HG03565 (cell line): ENCODE data around the gene KLHL3.

Source experiments
- ATAC-seq: cut with Tn5 transposase; IDR thresholded peaks from one replicate; pipeline ENCODE4 v1.9.1; 2021; ENCODE audit warnings: mild to moderate bottlenecking, moderate library complexity; ENCODE audit not compliant: unreplicated experiment

Gene KLHL3

DNA sequence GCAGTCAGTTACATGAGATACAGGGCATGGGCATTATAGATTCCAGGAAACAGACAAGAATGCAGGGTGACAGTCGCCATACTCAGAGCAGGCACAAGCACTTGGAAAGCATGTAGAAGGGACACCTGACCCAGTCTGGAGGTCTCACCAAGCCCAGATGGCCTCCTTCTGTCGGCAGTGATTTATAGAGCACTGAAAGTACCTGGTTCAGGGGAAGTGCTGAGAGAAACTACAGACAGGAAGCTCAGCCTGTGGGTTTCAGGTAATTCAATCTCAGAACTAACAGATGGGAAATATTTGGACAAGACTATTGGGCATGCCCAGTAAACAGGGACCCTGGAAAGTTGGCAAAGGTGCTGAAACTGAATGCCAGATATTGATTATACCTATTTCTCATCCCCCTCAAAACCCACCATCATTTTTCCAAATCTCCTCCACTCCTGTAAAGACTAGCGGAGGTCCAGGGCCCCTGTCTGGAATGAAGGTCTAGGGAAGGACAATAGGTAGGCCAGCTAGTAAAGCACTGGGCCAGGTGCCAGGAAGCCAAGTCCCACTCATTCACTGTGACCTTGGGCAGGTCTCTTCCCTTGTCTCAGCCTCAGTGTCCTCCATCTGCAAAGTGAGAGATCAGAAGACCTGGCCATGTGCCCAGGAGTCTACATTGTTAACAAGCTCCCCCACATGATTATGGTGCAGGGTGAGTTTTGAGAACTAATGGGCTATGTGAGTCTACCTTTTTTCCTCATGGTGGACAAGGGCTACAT is 26.9 kb downstream of the KLHL3 start:
- no peak for ATAC-seq

DNA sequence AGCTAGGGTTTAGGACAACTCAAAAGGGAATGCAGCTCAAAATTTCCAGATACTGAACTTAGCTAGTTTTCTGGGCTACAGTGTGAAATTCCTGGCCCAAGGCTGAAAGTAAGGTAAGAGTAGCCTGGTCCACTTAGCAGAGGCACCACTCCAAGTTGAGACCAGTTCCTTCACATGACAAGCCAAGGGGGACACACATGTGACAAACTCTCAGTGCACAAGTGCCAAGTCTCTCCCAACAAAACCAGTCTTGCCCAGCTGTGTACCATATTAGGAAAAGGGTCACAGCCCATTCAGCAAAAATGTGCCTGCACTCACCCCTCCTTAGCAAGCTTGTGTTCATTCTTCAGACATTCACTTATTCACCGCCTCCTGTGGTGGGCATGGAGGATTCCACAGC is 27.8 kb downstream of the KLHL3 start:
- ATAC-seq: no peak

DNA sequence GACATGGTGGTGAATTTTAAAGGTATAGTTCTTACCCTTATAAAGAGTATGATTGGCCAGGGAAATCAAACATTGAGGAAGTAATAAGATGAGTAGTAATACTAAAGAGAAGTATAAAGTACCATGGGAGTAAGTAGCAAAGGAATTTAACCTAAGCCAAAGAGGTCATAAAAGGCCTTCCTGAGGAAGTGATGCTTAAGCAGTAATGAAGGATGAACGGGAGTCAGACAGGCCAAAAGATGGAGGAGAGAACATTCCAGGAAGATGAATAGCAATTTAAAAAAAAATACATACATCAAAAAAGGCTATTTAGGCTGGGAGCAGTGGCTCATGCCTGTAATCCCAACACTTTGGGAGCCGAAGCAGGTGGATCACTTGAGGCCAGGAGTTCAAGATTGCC is 29.0 kb downstream of the KLHL3 start:
- ATAC-seq: no peak

DNA sequence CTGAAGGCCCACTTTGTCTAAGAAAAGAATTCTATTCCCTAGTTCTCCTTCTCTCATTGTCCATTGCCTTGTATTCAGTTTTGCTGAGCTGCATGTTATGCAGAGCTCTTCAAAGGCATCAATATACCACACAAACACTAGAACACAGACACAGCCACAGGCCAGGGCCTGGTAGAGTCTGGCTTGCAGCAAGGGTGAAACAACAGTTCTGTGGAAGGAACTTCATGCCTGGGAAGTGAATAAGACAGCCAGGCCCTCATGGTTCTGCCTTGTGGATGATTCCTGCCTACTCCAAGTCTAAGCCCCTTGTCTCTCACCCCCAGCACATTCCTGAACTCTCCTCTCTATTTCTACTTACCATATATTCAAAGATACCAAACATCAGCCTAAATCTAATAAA is 30.8 kb downstream of the KLHL3 start:
- ATAC-seq: no peak

DNA sequence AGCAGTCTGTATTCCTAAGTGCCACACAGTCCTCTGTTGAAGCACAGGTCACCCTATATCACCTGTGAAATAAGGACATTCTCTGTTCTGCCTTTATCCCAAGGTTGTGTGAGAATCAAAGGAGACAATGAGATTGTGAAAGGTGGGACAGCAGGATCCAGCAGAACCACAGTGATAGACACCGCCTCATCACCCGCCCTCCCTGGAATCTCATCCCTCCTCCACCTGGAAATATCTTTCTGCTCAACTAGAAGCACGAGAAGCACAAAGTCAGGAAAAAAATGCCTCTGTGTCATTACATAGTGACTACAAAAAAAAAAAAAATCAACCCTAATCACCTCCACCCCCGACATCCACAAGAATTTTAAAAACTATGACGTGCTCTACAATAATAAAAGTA is 32.3 kb downstream of the KLHL3 start:
- no peak for ATAC-seq

DNA sequence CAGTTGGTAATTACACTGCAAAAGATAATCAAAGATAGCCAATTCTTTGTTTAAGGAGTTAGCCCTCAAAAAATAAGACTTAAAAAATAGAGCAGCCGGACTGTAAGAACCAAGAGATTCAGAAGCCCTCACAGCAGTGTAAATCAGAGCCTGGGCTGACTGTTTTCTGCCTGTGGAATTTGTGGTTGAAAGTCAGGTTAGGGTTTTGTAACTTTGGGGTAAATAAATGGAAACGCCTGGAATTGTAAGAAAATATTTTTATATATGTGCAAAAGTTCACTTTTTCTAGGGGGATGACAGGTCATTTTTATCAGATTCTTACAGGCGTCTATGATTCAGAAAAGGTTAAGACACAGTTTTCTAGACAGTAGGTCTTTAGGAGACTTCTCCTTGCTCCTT is 35.6 kb downstream of the KLHL3 start:
- no peak for ATAC-seq

DNA sequence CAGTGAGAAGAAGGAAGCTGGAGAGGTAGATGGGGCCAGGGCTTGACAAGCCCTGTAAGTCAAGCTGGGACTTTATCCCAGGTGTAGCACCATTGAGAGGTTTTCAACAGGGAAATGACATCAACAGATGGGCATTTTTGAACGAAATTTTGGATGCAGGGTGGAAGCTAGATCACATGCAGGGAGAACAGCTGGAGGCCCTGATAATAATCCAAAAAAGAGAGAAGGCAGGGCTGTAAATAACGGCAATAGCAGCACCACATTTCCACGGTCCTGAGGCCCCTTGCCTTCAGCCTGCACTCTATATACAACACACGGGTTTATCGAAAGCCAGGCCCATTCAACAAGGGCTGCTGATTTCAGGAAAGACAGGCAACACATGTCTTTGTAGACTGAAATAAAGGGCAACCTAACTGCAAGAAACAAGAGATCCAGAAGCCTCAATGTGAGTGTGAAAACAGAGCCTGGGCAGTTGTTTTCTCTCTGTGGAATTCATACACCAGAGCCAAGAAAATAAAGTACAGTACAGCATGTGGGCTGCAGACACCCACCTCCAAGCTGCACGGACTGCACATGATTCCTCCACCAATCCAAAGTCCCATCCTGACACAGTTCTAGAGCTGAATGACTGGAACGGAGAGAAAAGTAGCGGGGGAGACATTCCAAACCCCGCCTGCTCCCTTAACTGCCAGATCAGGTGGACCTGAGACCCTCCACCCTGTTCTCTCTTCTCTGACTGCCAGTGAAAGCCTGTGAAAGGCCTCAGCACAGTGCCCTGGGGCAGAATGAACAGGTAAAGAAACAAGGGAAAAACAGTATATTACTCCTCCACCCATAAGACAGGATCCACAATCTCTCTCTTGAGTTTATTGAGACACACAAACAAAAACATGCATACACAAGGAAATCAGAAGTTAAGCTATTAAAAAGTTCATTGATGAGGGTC is 36.3 kb downstream of the KLHL3 start:
- no peak for ATAC-seq

DNA sequence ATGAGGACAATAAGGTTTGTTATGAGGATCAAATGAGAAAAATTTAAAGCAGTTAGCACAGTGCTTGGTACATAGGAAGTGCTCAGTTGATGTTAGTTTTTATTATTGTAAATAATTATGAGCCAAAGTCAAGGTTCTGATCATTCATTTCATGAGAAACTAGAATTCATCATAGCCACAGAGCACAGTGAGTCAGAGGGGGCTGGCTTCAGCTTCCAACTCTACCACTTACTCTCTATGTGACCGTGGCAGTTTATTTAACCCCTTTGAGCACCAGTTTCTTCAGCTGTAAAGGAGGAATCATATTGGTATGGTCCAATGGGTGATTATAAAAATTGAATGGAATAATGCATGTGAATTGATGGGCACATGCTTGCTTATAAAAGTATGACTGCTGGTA is 39.4 kb downstream of the KLHL3 start:
- ATAC-seq: no peak

DNA sequence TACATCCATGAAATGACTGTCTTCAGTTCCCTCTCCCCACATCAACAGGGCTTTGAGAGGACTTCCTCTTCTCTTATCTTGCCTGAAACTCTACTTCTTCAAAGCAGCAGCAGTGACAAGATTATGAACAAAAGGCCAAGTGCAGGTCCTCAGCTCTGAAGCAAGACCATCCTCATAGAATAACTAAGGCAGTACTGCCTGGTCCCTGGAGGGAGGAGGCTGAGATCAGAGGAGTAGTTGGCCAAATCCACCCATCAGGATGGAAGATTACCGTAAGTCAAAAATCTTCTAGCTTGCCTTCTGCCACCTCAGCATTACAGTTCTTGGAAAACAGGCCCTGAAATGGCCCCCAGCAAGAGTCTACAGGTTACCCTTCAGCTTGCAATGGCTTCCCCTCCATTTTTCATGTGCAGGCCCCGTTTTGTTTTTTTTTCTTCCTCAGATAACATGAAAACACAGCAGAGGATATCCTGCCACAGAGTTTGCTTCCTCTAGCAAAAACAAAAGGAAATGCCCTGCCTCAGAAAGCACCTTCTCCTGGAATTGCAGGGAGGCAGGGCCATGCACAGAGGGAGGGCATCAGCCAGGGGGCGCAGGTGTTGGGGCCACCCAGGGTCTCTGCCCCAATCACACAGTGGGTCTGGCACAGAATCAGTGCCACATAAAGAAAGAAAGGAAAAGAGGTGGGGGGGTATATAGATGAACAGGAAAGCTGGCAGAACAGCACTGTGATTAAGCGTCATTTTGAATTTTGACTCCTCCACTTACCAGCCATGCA is 40.0 kb downstream of the KLHL3 start:
- no peak for ATAC-seq

DNA sequence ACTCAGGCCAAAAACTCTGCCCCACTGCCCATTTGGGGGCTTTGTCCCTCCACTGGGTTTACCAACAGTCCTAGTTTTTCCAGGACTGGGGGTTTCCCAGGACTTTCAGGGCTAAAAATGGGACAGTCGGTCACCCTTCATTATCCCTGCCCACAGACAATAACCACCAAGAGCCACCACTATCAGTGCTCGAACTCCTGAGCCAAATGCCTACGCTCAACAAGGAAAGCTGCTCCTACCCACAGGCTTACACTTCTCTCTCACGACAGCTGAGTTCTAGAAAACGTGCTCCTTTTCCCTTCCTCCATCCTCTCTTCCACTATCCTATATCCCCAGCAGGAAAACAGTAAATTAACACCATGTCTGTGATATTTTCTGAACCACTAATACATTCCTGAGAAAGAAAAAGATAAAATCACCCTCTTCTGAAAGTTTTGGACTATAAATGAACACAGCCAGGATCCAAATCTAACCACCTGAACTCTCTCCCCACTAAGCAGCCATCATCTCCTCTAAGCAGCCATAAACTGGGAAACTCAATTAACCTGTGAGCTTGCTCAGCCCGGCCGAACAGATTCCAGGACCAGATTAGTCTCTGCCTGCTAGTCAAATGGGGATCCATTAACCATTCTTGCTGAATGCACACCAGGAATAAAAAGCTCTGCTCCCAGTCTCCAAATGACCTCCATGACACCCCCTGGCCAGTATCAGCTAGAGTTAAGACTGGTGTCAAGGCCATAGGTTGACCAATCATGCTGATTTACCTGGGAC is 41.8 kb downstream of the KLHL3 start:
- no peak for ATAC-seq

DNA sequence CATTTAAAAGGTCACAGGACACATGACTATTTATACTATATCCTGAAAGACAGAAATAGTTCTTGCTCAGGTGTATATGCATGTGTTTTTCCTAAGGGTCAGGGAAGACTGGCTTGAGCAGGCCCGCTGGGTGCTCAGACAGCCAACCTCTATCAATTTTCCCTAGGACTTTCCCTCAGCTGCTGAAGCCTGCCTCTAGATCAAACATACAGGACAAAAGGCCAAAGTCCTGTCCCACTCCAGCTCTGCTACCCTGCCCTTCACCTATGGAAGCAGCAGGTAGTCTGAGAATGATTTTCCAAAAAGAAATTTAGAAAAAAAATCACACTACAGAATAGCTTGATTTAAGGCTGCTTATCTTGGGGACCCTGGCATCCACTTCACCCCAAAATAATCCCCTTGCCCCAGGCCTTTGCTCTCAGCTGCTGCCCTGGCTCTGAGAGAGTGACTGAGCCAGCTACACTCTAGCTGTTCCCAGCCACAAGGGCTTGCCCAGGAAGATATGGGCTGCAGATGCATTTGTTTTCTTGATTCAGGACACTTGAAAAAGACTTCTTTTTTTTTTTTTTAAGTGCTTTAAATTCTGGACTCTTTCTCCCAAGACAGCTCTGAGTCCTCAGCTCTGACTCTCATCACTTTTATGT is 42.5 kb downstream of the KLHL3 start:
- ATAC-seq: no peak

DNA sequence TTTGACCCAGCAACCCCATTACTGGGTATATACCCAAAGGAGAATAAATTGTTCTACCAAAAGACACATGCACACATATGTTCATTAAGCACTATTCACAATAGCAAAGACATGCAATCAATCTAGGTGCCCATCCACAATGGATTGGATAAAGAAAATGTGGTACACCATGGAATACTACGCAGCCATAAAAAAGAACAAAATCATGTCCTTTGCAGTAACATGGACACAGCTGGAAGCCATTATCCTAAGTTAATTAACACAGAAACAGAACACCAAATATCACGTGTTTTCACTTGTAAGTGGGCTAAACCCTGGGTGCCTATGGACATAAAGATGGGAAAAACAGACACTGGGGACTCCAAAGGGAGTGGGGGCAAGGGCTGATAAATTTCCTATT is 46.6 kb downstream of the KLHL3 start:
- no peak for ATAC-seq

DNA sequence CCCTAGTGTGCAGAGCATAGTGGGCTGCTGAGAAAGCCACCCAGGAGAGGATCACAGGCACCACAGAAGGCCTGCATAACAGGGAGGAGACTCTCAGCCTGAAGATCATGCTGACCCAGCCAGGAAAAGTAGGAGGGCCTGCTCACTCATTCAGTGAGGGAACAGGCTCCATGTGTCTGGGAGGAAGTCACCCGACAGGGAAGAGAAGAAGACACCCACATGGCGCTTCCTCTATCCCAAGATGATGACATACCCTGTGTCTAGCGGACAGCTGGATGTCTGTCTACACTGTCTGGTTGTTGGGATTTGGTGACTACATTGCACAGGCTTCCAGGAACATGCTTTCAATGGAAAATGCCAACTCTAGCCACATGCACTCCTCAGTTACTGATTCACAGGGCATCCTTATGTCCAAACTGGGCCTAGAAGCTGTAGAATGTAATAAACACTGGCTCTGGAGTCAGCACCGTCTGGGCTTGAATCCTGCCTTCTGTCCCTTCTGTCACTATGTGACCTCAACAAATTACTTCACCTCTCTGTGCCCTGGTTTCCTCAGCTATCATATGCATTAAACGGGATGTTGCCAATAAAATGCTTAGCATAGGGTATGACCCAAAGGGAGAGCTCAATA is 47.6 kb downstream of the KLHL3 start:
- ATAC-seq: no peak

DNA sequence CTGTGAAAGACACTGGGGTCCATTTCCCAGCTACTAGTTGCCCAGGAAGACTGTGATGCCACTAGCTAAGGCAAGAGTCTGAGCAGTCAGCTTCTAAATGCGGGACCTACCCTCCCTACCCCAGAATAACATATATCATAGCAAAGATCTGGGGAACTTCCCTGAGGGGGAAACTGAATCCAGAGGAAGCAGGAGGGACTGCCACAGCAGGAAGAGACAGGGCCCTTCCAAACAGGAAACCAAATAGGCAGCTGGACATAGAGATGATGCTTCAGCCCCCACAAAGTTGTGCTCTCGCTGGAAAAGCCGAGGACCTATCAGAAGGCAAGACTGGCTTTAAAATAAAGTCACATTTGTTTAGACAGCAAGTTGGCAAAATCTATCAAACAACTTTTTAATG is 51.1 kb downstream of the KLHL3 start:
- no peak for ATAC-seq

DNA sequence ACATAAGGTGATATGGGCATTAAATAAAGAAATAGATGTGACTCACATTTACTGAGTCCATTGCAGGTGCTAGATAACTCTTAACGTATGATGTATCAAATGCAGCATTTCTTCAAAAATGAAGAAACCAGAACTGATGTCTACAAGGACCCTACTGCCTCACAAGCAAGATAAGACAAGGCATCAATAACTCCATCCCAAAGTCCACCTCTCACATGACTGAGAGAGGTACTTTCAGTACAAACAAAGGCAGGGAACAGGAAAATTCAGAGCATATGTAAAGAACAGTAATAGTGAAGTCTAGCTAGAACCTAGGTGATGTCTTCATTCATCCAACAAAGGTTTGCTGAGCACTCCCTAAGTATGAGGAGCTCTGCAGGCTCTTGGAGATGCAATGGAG is 54.7 kb downstream of the KLHL3 start:
- no peak for ATAC-seq

DNA sequence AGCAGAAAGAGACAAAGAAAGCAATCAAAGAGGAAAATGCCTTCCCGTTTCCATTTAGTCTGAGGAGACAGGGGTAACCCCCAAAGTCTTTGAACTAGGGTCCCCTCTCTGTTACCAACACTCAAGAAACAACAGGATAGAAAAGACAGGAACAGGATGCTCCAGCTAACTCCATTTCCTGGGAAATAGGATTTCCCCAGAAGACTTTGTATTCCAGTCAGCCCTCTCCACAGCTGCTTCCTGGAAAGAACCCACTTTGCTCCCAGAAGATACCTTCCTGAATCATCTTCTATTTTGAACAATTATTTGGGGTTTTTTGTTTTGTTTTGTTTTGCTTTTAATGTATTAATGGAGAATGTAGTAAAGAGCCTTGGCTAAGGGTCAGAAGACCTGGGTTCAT is 56.0 kb downstream of the KLHL3 start:
- ATAC-seq: no peak

DNA sequence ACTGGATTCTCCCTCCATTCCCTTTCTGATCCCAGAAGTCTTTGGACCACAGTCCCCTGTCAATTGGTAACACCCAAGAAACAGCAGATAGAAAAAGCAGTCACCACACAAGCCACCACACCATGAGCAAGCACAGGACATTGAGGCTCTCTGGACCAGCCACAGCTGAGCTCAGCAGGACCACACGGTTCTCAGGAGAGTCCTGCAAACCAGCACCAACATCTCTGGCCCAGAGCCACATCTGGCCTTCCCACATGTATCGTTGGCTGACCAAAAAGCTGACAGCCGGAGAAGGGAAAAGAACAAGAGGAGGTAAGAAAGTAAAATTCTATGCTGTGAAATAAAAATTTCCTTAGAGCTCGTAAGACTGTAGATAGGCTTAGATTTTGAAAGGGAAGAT is 56.7 kb downstream of the KLHL3 start:
- ATAC-seq: no peak

DNA sequence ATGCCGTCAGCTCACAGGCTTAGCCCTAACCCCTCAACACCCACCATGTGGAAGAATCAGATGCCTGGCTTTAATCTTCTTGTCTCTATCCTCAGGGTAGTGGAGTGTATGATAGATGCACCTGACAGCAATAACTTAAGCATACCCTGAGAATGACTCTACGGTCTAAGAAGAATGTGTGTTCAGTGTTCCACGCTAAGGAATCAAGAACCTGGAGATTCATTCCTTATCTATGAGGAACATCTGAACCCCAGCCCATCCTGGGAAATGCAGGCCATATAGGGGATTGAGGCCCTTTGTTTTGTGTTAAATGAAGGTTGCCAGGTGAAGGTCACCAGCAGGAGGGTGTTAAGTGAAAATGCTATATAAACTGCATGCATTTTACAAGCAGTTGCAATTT is 63.0 kb downstream of the KLHL3 start:
- no peak for ATAC-seq

DNA sequence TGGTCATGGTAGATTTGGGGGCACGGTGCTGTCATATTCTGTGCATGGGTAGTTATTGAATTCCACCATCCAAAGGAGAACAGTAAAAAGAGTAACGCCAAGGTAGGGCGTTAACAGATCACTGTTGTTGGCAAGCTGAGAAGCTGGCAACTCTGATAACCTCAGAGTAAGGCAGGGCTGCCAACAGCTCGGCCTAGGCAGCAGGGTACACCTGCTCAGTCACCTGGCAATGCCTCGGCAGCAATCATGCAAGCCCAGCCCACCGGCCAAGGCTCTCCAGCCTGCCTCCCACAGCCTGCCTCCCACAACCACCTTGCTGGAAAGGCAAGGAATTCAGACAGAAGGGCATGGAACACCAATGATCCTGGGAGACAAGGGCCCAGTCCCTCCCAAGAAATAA is 63.9 kb downstream of the KLHL3 start:
- ATAC-seq: no peak

DNA sequence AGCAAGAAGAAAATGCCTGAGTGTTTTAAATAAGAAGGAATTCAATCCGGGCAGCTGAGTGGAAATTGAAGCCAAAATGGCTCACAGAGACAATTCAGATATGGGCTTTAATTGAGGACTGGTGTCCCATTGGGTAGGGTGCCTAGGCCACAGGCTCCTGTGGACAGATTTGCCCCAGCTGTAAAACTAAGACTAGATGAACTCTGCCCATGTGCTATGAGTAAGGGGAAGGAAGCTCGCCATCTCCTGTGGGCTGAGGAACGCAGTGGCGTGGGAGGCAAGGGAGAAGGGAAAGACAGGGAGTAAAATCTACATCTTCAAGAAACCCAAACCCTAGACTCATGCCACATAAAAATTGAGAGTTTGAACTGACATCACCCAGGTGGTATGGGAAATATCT is 66.1 kb downstream of the KLHL3 start:
- no peak for ATAC-seq
